WTC11 (cell line): ENCODE data around the gene BPGM.

Experiments
- CTCF ChIP-seq: fragments of 200-600 bp; IDR thresholded peaks from 2 replicates; pipeline ENCODE4 v1.8.0; 2022; ENCODE audit warnings: antibody characterized with exemption
- ESRRA ChIP-seq: sonication (generic); formaldehyde crosslinking; IDR thresholded peaks from 2 replicates; pipeline ENCODE4 v1.8.1; 2022; ENCODE audit warnings: mild to moderate bottlenecking, missing genetic modification reagents, borderline replicate concordance
- GRHL2 ChIP-seq: fragments of 250-450 bp; sonication (Bioruptor Pico); IDR thresholded peaks from 2 replicates; pipeline ENCODE4 v1.8.0; 2022; ENCODE audit warnings: mild to moderate bottlenecking, moderate library complexity; ENCODE audit not compliant: insufficient replicate concordance, severe bottlenecking
- MAX ChIP-seq: sonication (generic); formaldehyde crosslinking; IDR thresholded peaks from 2 replicates; pipeline ENCODE4 v1.8.0; 2022; ENCODE audit warnings: mild to moderate bottlenecking, missing genetic modification reagents
- RELA ChIP-seq: sonication (generic); formaldehyde crosslinking; IDR thresholded peaks from 2 replicates; pipeline ENCODE4 v1.8.1; 2022; ENCODE audit warnings: missing genetic modification reagents, mild to moderate bottlenecking, borderline replicate concordance
- SMAD4 ChIP-seq: sonication (generic); formaldehyde crosslinking; IDR thresholded peaks from 2 replicates; pipeline ENCODE4 v1.8.0; 2022; ENCODE audit warnings: mild to moderate bottlenecking, missing genetic modification reagents
- ZNF232 ChIP-seq: sonication (generic); formaldehyde crosslinking; IDR thresholded peaks from 2 replicates; pipeline ENCODE4 v1.8.0; 2022; ENCODE audit warnings: mild to moderate bottlenecking, missing genetic modification reagents
- TF ChIP-seq, protein P1 (sequence below): sonication (generic); formaldehyde crosslinking; IDR thresholded peaks from 2 replicates; pipeline ENCODE4 v1.8.0; 2022; ENCODE audit warnings: mild to moderate bottlenecking, missing genetic modification reagents
- TF ChIP-seq, protein P2 (sequence below): sonication (generic); formaldehyde crosslinking; IDR thresholded peaks from 2 replicates; pipeline ENCODE4 v1.8.0; 2023; ENCODE audit warnings: mild to moderate bottlenecking, missing genetic modification reagents

DNA sequence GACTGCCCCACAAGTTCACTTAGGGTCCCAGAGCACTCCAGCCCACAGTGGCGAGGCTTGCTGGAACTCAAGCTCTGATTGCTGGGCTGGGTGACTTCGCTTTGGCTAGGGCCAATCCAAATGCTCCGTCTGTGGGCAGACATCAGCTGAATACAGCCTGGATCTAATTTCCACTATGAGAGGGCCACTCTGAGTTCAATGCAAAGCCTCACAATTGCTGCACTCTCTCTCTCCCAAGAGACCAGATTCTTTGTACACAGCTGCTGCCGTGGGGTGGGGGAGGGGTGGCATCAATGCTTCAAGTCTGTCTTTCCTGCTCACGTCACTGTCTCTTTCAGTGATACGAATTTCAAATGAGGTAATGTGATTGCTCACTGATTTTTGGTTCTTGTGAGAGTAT is 47.3 kb upstream of the BPGM start:
- no peak for TF ChIP-seq CTCF
- TF ChIP-seq GRHL2 (CRISPR knock-in tag) = no peak
- TF ChIP-seq, protein P1, sequence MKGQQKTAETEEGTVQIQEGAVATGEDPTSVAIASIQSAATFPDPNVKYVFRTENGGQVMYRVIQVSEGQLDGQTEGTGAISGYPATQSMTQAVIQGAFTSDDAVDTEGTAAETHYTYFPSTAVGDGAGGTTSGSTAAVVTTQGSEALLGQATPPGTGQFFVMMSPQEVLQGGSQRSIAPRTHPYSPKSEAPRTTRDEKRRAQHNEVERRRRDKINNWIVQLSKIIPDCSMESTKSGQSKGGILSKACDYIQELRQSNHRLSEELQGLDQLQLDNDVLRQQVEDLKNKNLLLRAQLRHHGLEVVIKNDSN (CRISPR knock-in tag) = no peak
- TF ChIP-seq ESRRA = no peak
- no peak for TF ChIP-seq MAX
- TF ChIP-seq SMAD4 (CRISPR knock-in tag) = no peak
- no peak for TF ChIP-seq ZNF232 (CRISPR knock-in tag)
- TF ChIP-seq, protein P2, sequence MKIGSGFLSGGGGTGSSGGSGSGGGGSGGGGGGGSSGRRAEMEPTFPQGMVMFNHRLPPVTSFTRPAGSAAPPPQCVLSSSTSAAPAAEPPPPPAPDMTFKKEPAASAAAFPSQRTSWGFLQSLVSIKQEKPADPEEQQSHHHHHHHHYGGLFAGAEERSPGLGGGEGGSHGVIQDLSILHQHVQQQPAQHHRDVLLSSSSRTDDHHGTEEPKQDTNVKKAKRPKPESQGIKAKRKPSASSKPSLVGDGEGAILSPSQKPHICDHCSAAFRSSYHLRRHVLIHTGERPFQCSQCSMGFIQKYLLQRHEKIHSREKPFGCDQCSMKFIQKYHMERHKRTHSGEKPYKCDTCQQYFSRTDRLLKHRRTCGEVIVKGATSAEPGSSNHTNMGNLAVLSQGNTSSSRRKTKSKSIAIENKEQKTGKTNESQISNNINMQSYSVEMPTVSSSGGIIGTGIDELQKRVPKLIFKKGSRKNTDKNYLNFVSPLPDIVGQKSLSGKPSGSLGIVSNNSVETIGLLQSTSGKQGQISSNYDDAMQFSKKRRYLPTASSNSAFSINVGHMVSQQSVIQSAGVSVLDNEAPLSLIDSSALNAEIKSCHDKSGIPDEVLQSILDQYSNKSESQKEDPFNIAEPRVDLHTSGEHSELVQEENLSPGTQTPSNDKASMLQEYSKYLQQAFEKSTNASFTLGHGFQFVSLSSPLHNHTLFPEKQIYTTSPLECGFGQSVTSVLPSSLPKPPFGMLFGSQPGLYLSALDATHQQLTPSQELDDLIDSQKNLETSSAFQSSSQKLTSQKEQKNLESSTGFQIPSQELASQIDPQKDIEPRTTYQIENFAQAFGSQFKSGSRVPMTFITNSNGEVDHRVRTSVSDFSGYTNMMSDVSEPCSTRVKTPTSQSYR (CRISPR knock-in tag) = no peak
- no peak for TF ChIP-seq RELA (CRISPR knock-in tag)
